ENCODE data around the gene AP5Z1.

GRCh38 chr7:4805984-4806300 lies 30.5 kb downstream of the AP5Z1 start:
- no peak for TF ChIP-seq CTCF (IDR thresholded peaks at IDR 0.05)
- TF ChIP-seq POLR2A (IDR thresholded peaks at IDR 0.05), result no peak

All from adrenal gland (tissue), 5 donors.